Measurements from ENCODE around the gene BMP8A. TPM values are rescaled to one million over a fixed set of nuclear protein-coding genes. Genes with fewer than 3 reads are reported as not detected.
"Not testable (repeated sequence)": the region's sequence is repeated elsewhere in the genome, so short reads cannot be mapped to it uniquely, and the experiment has no call there.

BMP8A gene
- total RNA-seq, 1 donor from 2014 or later, result 2.9 TPM

- no peak overlapping the region for H3K4me3 ChIP-seq
- TF ChIP-seq POLR2A (IDR thresholded peaks at IDR 0.05) (no peak), POLR2AphosphoS5 (IDR thresholded peaks at IDR 0.05; ENCODE audit: insufficient read depth in 1 of 2, low read depth in 1 of 2) (no peak), CTCF (IDR thresholded peaks at IDR 0.05) (no peak)
- intact Hi-C loops (cut with DNase I), result no loop called here
- H3K36me3 ChIP-seq, result peaks cover 9 to 95% of the 10 kb centered on the region in 2 donors
- no peaks in the 10 kb centered on the region for H3K4me1 ChIP-seq
- no peak for DNase-seq (ENCODE audit: extremely low spot score in 2 of 2)
- H3K9me3 ChIP-seq, result no peaks in the 10 kb centered on the region
- no peak overlapping the region for H3K27ac ChIP-seq
- H3K27me3 ChIP-seq, result no peaks in the 10 kb centered on the region
Observed at GRCh38 chr1:39462074-39462473, 29.4 kb upstream of the BMP8A start.

- H3K27me3 ChIP-seq, result no peaks in the 10 kb centered on the region
- H3K36me3 ChIP-seq, result peaks cover 0 to 76% of the 10 kb centered on the region in 2 donors
- no peak overlapping the region for H3K27ac ChIP-seq
- no peak overlapping the region for H3K4me3 ChIP-seq
- intact Hi-C loops (cut with DNase I), result no loop called here
- H3K9me3 ChIP-seq, result no peaks in the 10 kb centered on the region
- no peaks in the 10 kb centered on the region for H3K4me1 ChIP-seq
- no peak for TF ChIP-seq CTCF (IDR thresholded peaks at IDR 0.05)
- TF ChIP-seq POLR2A (IDR thresholded peaks at IDR 0.05), result no peak
- no peak for TF ChIP-seq POLR2AphosphoS5 (IDR thresholded peaks at IDR 0.05; ENCODE audit: insufficient read depth in 1 of 2, low read depth in 1 of 2)
- DNase-seq (ENCODE audit: extremely low spot score in 2 of 2), result no peak
Observed at GRCh38 chr1:39466413-39467107, 24.9 kb upstream of the BMP8A start.

- DNase-seq (ENCODE audit: extremely low spot score in 2 of 2); H3K27me3 ChIP-seq; H3K9me3 ChIP-seq; H3K27ac ChIP-seq; H3K4me3 ChIP-seq; H3K4me1 ChIP-seq; intact Hi-C loops (cut with DNase I): not testable (repeated sequence)
- H3K36me3 ChIP-seq, result peaks cover 0 to 76% of the 10 kb centered on the region in 2 donors
Observed at GRCh38 chr1:39467108-39467720, 24.2 kb upstream of the BMP8A start.

GRCh38 chr1:39469150-39469549 is 22.3 kb upstream of the BMP8A start:
- H3K27me3 ChIP-seq, result no peaks in the 10 kb centered on the region
- TF ChIP-seq POLR2A (IDR thresholded peaks at IDR 0.05) (no peak), POLR2AphosphoS5 (IDR thresholded peaks at IDR 0.05; ENCODE audit: insufficient read depth in 1 of 2, low read depth in 1 of 2) (no peak), CTCF (IDR thresholded peaks at IDR 0.05) (no peak)
- H3K4me3 ChIP-seq, result no peak overlapping the region
- no peaks in the 10 kb centered on the region for H3K4me1 ChIP-seq
- intact Hi-C loops (cut with DNase I), result no loop called here
- no peaks in the 10 kb centered on the region for H3K9me3 ChIP-seq
- no peak overlapping the region for H3K27ac ChIP-seq
- peaks cover 0 to 75% of the 10 kb centered on the region in 2 donors for H3K36me3 ChIP-seq
- no peak for DNase-seq (ENCODE audit: extremely low spot score in 2 of 2)

- Histone ChIP-seq H3K9me3 (no peaks in the 10 kb centered on the region), H3K27me3 (no peaks in the 10 kb centered on the region), H3K36me3 (peaks cover 0 to 75% of the 10 kb centered on the region in 2 donors), H3K27ac (no peak overlapping the region), H3K4me3 (no peak overlapping the region), H3K4me1 (no peaks in the 10 kb centered on the region)
- intact Hi-C loops (cut with DNase I), result no loop called here
- TF ChIP-seq POLR2A (IDR thresholded peaks at IDR 0.05) (no peak), CTCF (IDR thresholded peaks at IDR 0.05) (no peak), POLR2AphosphoS5 (IDR thresholded peaks at IDR 0.05; ENCODE audit: insufficient read depth in 1 of 2, low read depth in 1 of 2) (no peak)
- no peak for DNase-seq (ENCODE audit: extremely low spot score in 2 of 2)
Observed at GRCh38 chr1:39470040-39470439, 21.4 kb upstream of the BMP8A start.
